Measurements from ENCODE around the gene BRI3BP. TPM values are rescaled to one million over a fixed set of nuclear protein-coding genes. Genes with fewer than 3 reads are reported as not detected.
A peak's percentile ranks its signal among the peaks of the same experiment; 100 is the strongest.

BRI3BP gene
- total RNA-seq, 2 donors from 2014 or later, result 5.9 to 8.0 TPM

DNA sequence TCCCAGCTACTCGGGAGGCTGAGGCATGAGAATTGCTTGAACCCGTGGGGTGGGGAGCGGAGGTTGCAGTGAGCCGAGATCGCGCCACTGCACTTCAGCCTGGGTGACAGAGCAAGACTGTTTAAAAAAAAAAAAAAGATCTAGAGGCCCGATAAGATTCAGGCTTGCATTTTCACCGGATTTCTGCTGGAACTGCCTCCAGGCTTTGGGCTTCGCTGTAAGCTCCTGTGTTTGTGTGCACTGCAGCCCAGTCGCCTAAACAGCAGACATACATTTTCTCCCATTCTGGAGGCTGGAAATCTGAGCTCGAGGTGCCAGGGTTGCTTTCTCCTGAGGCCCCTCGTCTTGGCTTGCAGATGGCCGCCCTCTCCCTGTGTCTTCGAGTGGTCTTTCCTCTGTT is 12.2 kb downstream of the BRI3BP start:
- intact Hi-C loops (cut with DNase I), result no loop called here
- no peak overlapping the region for H3K4me3 ChIP-seq
- H3K36me3 ChIP-seq (replicated peaks in 1 of 2; ENCODE audit: insufficient read depth in 1 of 2, low read depth in 2 of 2), result no peaks in the 10 kb centered on the region
- no peaks in the 10 kb centered on the region for H3K9me3 ChIP-seq
- DNase-seq (no peak), ATAC-seq (no peak)
- no peaks in the 10 kb centered on the region for H3K4me1 ChIP-seq
- H3K27ac ChIP-seq, result no peak overlapping the region
- 83 to 93% methylated on average over 14 of the region's 14 CpGs for WGBS, 2 donors
- TF ChIP-seq POLR2A (IDR thresholded peaks at IDR 0.05), result no peak
- TF ChIP-seq, protein P1, sequence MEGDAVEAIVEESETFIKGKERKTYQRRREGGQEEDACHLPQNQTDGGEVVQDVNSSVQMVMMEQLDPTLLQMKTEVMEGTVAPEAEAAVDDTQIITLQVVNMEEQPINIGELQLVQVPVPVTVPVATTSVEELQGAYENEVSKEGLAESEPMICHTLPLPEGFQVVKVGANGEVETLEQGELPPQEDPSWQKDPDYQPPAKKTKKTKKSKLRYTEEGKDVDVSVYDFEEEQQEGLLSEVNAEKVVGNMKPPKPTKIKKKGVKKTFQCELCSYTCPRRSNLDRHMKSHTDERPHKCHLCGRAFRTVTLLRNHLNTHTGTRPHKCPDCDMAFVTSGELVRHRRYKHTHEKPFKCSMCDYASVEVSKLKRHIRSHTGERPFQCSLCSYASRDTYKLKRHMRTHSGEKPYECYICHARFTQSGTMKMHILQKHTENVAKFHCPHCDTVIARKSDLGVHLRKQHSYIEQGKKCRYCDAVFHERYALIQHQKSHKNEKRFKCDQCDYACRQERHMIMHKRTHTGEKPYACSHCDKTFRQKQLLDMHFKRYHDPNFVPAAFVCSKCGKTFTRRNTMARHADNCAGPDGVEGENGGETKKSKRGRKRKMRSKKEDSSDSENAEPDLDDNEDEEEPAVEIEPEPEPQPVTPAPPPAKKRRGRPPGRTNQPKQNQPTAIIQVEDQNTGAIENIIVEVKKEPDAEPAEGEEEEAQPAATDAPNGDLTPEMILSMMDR (IDR thresholded peaks at IDR 0.05), result no peak
- no peaks in the 10 kb centered on the region for H3K27me3 ChIP-seq

DNA sequence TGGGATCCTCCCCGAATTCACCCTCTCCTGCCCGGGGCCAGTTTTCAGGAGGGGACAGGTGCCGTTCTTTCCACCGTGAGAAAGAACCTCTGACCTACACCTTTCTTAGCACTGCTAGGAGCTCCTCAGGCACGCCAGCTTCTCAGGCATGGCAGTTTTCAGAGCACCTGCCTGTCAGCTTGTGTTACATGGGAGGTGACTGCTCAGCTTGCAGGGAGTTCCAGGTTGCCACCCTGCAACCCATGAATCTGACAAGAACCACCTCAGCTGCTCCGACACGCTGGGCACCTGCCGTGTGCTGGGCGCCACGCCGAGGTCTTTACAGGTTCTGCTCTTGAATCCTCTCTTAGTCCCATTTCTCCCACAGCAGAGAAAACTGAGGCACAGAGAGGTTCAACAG is 12.9 kb downstream of the BRI3BP start:
- H3K9me3 ChIP-seq, result no peaks in the 10 kb centered on the region
- no peak overlapping the region for H3K4me3 ChIP-seq
- no peak overlapping the region for H3K27ac ChIP-seq
- intact Hi-C loops (cut with DNase I), result no loop called here
- WGBS, 2 donors, result 79 to 88% methylated on average over 6 to 11 of the region's 11 CpGs
- DNase-seq, result no peak
- TF ChIP-seq, protein P1 (IDR thresholded peaks at IDR 0.05), result no peak
- no peak for TF ChIP-seq POLR2A (IDR thresholded peaks at IDR 0.05)
- H3K4me1 ChIP-seq, result no peaks in the 10 kb centered on the region
- no peak for ATAC-seq
- H3K36me3 ChIP-seq (replicated peaks in 1 of 2; ENCODE audit: insufficient read depth in 1 of 2, low read depth in 2 of 2), result no peaks in the 10 kb centered on the region
- H3K27me3 ChIP-seq, result no peaks in the 10 kb centered on the region

DNA sequence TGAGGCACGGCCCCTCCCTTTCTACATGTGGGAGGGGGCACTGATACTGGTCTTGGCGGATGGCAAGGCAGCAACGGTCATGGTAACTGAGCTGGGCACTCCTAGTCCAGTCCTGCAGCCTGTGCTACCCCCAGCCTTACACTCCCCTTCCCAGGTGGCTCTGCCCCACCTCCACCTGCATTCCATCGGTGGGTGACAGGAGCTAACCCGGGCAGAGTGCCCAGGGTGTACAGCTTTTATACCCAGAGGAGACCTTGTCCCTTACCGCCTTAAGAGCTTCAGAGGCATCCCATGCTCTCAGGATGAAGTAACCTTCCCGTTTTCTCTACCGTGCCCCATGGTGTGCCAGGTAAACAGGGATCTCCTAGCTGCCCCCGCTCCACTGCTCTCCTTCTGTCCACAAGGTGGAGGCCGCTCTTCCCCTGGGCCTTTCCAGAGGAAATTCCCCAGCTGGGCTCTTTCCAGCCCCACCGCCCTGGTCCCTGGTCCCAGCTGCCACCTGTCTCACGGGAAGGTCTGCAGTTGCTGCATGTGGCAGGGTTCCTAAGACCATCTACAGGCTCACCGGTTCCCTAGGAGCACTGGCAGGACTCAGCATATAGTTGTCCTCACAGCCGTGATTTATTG is 20.5 kb downstream of the BRI3BP start:
- intact Hi-C loops (cut with DNase I), result no loop called here
- DNase-seq, result peak; percentile 93 to 96 (median 96)
- WGBS, 2 donors, result 18 to 21% methylated on average over 10 to 14 of the region's 14 CpGs
- Histone ChIP-seq H3K4me1 (peaks cover 23% of the 10 kb centered on the region), H3K4me3 (no peak overlapping the region), H3K27ac (peak overlapping the region; percentile 82 to 88 (median 85)), H3K36me3 (replicated peaks in 1 of 2; ENCODE audit: insufficient read depth in 1 of 2, low read depth in 2 of 2) (no peaks in the 10 kb centered on the region), H3K27me3 (no peaks in the 10 kb centered on the region), H3K9me3 (no peaks in the 10 kb centered on the region)
- ATAC-seq, result peak; percentile 93
- TF ChIP-seq POLR2A (IDR thresholded peaks at IDR 0.05), result peak in 2 of 3 donors; percentile 12 to 24
- TF ChIP-seq, protein P1 (IDR thresholded peaks at IDR 0.05), result peak in 6 of 7 experiments; percentile 13 to 70 (median 62)

DNA sequence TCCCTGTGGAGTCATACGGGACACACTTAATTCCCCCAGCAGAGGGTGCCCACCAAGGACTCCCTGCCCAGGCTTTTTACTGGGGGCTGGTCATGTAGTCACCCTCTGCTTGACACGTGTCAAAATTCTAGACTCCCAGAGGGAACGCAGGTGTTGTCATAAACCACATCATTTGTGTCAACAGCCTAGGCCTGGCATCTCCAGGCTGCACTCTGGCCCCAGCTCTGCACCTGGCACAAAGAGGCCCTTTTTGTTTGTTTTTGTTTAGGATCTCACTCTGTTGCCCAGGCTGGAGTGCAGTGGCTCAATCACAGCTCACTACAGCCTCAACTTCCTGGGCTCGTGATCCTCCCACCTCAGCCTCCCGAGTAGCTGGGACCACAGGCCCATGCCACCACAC is 21.1 kb downstream of the BRI3BP start:
- TF ChIP-seq, protein P1 (IDR thresholded peaks at IDR 0.05), result no peak
- TF ChIP-seq POLR2A (IDR thresholded peaks at IDR 0.05), result no peak
- no peak overlapping the region for H3K4me3 ChIP-seq
- WGBS, 2 donors, result 48 to 58% methylated on average over 5 of the region's 5 CpGs
- H3K27me3 ChIP-seq, result no peaks in the 10 kb centered on the region
- peak overlapping the region; percentile 82 to 88 (median 85) for H3K27ac ChIP-seq
- DNase-seq, result peak in 2 of 4 donors; percentile 62 to 65
- ATAC-seq, result peak; percentile 23
- peaks cover 23% of the 10 kb centered on the region for H3K4me1 ChIP-seq
- intact Hi-C loops (cut with DNase I), result no loop called here
- no peaks in the 10 kb centered on the region for H3K9me3 ChIP-seq
- H3K36me3 ChIP-seq (replicated peaks in 1 of 2; ENCODE audit: insufficient read depth in 1 of 2, low read depth in 2 of 2), result no peaks in the 10 kb centered on the region

Measured in body of pancreas (tissue), 4 donors.